ENCODE results near the gene DNAH6. TPM values are rescaled to one million over a fixed set of nuclear protein-coding genes. Genes with fewer than 3 reads are reported as not detected.

The DNAH6 gene
- total RNA-seq, 1 experiment from 2014 or later: 0.26 TPM

DNA sequence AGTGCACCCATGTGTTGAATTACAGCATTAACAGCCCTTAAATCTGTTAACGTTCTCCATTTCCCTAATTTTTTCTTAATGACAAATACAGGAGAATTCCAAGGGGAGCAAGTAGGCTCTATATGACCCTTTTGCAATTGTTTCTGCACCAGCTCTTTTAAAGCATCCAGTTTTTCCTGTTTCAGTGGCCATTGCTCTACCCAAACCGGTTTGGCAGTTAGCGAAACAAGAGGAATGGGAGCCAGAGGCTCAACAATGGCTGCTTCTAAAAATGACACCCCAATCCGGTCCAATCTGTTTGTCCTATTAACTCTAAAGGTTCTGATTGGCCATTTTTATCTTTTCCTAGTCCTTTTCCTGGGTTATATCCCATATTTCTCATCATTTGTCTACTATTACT, 42.1 kb upstream of the DNAH6 start:
- H2BK5ac ChIP-seq (ENCODE audit: insufficient read length, low read length): no peak overlapping the region
- H3K9ac ChIP-seq (ENCODE audit: extremely low read depth, insufficient read length, low read length): no peak overlapping the region
- H3K4me3 Mint-ChIP-seq: no peak overlapping the region
- H3K4me1 Mint-ChIP-seq: no peaks in the 10 kb centered on the region
- no peak overlapping the region for H2AFZ ChIP-seq (ENCODE audit: low read length)
- H2BK12ac ChIP-seq (ENCODE audit: insufficient read length, low read depth, low read length): no peak overlapping the region
- peaks cover 15 to 47% (median 36%) of the 10 kb centered on the region in 3 experiments for H3K36me3 Mint-ChIP-seq (ENCODE audit: insufficient read depth in 1 of 3, low read depth in 3 of 3)
- no peak overlapping the region for H3T11ph ChIP-seq (ENCODE audit: low read length)
- no peaks in the 10 kb centered on the region for H3K79me1 ChIP-seq (ENCODE audit: insufficient read depth, low read depth, low read length, poor library complexity, severe bottlenecking)
- no peaks in the 10 kb centered on the region for H4K20me1 ChIP-seq (ENCODE audit: control insufficient read depth, insufficient read depth, insufficient read length)
- peaks cover 19% of the 10 kb centered on the region for H3K9me3 ChIP-seq (ENCODE audit: control insufficient read depth, low read depth, low read length)
- TF ChIP-seq, protein P1, sequence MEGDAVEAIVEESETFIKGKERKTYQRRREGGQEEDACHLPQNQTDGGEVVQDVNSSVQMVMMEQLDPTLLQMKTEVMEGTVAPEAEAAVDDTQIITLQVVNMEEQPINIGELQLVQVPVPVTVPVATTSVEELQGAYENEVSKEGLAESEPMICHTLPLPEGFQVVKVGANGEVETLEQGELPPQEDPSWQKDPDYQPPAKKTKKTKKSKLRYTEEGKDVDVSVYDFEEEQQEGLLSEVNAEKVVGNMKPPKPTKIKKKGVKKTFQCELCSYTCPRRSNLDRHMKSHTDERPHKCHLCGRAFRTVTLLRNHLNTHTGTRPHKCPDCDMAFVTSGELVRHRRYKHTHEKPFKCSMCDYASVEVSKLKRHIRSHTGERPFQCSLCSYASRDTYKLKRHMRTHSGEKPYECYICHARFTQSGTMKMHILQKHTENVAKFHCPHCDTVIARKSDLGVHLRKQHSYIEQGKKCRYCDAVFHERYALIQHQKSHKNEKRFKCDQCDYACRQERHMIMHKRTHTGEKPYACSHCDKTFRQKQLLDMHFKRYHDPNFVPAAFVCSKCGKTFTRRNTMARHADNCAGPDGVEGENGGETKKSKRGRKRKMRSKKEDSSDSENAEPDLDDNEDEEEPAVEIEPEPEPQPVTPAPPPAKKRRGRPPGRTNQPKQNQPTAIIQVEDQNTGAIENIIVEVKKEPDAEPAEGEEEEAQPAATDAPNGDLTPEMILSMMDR (conservative IDR thresholded peaks at IDR 0.05): no peak
- H3K23ac ChIP-seq (ENCODE audit: insufficient read length, low read depth, low read length): no peak overlapping the region
- no peak overlapping the region for H3K27ac Mint-ChIP-seq
- H3K18ac ChIP-seq (ENCODE audit: insufficient read length, low read depth, low read length): no peak overlapping the region
- no peak overlapping the region for H2BK20ac ChIP-seq (ENCODE audit: low read depth, low read length, poor library complexity, severe bottlenecking)
- no peak overlapping the region for H4K8ac ChIP-seq (replicated peaks; ENCODE audit: insufficient read length, low read depth, low read length)
- no peak overlapping the region for H3K56ac ChIP-seq (ENCODE audit: insufficient read length, low read depth, low read length)
- no peak overlapping the region for H2BK15ac ChIP-seq (ENCODE audit: low read depth, low read length)
- no peak overlapping the region for H4K91ac ChIP-seq (ENCODE audit: insufficient read length, low read depth, low read length)
- DNase-seq: no peak
- H3K14ac ChIP-seq (ENCODE audit: insufficient read depth, low read length): no peak overlapping the region
- H2BK120ac ChIP-seq (ENCODE audit: low read depth, low read length, poor library complexity, severe bottlenecking): no peak overlapping the region
- peaks cover 51 to 59% of the 10 kb centered on the region in 2 experiments for H3K9me3 Mint-ChIP-seq
- H2AK5ac ChIP-seq (ENCODE audit: insufficient read length, low read length): no peak overlapping the region
- H3K27ac ChIP-seq (ENCODE audit: insufficient read length, low read depth, low read length): no peak overlapping the region
- WGBS (ENCODE audit: extremely low coverage, insufficient read length, low lambda C conversion rate): no CpG with 5 or more reads among the region's 4 CpGs
- H4K5ac ChIP-seq (ENCODE audit: insufficient read length, low read depth, low read length): no peak overlapping the region
- no peaks in the 10 kb centered on the region for H3K23me2 ChIP-seq (ENCODE audit: insufficient read length, low read depth, low read length, poor library complexity, severe bottlenecking)
- H3K4me2 ChIP-seq (ENCODE audit: insufficient read depth, insufficient read length, low read length): no peak overlapping the region
- no peak overlapping the region for H3K4ac ChIP-seq (ENCODE audit: low read depth, low read length)
- H3K27me3 ChIP-seq (ENCODE audit: insufficient read depth, low read length): no peaks in the 10 kb centered on the region
- H3K79me2 ChIP-seq (ENCODE audit: insufficient read depth, low read length): no peaks in the 10 kb centered on the region
- peaks cover 5% of the 10 kb centered on the region for H3K27me3 Mint-ChIP-seq (ENCODE audit: low read depth)
- H3K4me1 ChIP-seq (ENCODE audit: insufficient read depth, low read length): no peaks in the 10 kb centered on the region
